ENCODE data around the gene SIVA1. TPM values are rescaled to one million over a fixed set of nuclear protein-coding genes. Genes with fewer than 3 reads are reported as not detected.

SIVA1 gene
- total and polyA plus RNA-seq, 9 of the 15 experiments (the other 6 are each of a cell fraction or from before 2014, with no cell fraction given): 4.2 to 186 (median 54.2) TPM

DNA sequence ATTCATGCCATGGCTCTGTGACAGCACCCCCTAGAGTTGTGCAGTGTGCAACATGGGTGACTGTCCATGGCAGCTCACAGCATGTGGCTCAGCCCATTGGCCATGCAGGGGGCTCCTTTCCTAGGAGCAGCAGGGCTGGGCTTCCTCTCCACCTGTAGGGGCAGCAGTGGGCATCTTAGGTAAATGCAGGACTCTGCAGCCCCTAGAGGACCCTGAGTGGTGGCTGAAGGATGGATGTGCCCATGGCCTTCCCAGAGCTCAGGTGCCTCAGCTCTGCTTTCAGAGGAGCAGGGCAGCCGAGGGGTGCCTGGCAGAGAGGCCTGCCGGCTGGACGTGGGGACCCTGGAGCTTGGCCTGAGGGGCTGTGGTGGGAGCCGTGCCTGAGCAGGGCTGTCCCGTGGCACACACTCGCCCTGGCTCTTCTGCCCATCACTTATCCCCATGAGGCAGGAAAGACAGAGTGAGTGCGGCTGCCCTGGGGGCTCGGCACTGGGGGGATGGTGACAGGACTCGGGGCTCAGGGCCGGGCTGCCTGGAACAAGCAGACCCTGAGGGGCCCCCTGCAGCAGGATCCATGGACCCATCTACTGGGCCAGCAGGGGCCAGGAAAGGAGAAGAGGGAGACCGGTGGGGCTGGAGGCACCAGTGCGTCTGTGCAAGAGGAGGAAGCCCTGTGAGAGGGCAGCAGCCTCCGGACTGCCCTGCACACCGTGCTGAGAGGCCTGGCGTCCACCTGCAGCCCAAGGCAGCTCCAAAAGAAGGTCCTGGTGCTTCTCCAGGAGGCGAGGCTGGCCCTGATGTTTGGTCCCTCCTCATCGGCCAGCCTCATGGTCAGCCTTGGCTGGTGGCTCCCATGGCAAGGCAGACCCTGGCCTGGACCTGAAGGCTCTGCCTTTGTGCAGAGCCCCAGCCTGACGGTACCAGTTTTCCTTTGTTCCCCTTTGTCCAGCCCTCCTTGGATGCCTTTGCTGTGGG is 21.3 kb upstream of the SIVA1 start (continued):
- TF ChIP-seq, protein P1, sequence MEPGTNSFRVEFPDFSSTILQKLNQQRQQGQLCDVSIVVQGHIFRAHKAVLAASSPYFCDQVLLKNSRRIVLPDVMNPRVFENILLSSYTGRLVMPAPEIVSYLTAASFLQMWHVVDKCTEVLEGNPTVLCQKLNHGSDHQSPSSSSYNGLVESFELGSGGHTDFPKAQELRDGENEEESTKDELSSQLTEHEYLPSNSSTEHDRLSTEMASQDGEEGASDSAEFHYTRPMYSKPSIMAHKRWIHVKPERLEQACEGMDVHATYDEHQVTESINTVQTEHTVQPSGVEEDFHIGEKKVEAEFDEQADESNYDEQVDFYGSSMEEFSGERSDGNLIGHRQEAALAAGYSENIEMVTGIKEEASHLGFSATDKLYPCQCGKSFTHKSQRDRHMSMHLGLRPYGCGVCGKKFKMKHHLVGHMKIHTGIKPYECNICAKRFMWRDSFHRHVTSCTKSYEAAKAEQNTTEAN (CRISPR knock-in tag; IDR thresholded peaks at IDR 0.05): no peak
- TF ChIP-seq FOXP1 (CRISPR knock-in tag; IDR thresholded peaks at IDR 0.05): no peak
- TF ChIP-seq ARHGAP35 (IDR thresholded peaks at IDR 0.05; ENCODE audit: partially characterized antibody): no peak
- TF ChIP-seq POLR2G (IDR thresholded peaks at IDR 0.05; ENCODE audit: low read depth, low read length): peak; percentile 67
- TF ChIP-seq YY1 (IDR thresholded peaks at IDR 0.05; ENCODE audit: borderline replicate concordance in 1 of 3, control insufficient read depth in 1 of 3, extremely low read depth in 1 of 3, insufficient read depth in 3 of 3, insufficient read length in 1 of 3, insufficient replicate concordance in 2 of 3, low read depth in 1 of 3, low read length in 2 of 3): peak in 1 of 3 experiments; percentile 27
- peak; percentile 66 for TF ChIP-seq ZBTB7A (IDR thresholded peaks at IDR 0.05; ENCODE audit: borderline replicate concordance, control insufficient read depth, low read depth, low read length)
- TF ChIP-seq RBM34 (IDR thresholded peaks at IDR 0.05; ENCODE audit: borderline replicate concordance, insufficient read depth, low read length): no peak
- peak; percentile 48; the same call in 1 of the 2 replicates for TF ChIP-seq CBX1 (IDR thresholded peaks at IDR 0.05; ENCODE audit: low read depth)

Data from K562 (cell line).